Ishikawa (cell line): ENCODE measurements around the gene LY6G5C.

Experiments used
- CEBPB ChIP-seq: IDR thresholded peaks from 2 replicates; pipeline ENCODE4 v1.6.1; 2012
- CREB1 ChIP-seq: IDR thresholded peaks from 2 replicates; pipeline ENCODE4 v1.6.1; 2012; ENCODE audit warnings: low read depth
- EGR1 ChIP-seq: IDR thresholded peaks from 2 replicates; pipeline ENCODE4 v1.6.1; 2012
- EP300 ChIP-seq: IDR thresholded peaks from 2 replicates; pipeline ENCODE4 v1.6.1; 2012; ENCODE audit warnings: borderline replicate concordance
- FOXM1 ChIP-seq: IDR thresholded peaks from 2 replicates; pipeline ENCODE4 v1.6.1; 2012; ENCODE audit warnings: low read depth, borderline replicate concordance
- MAX ChIP-seq: IDR thresholded peaks from 2 replicates; pipeline ENCODE4 v1.6.1; 2012
- NFIC ChIP-seq: IDR thresholded peaks from 2 replicates; pipeline ENCODE4 v1.6.1; 2012
- RAD21 ChIP-seq: IDR thresholded peaks from 2 replicates; pipeline ENCODE4 v1.6.1; 2012; ENCODE audit warnings: low read depth
- TAF1 ChIP-seq: IDR thresholded peaks from 2 replicates; pipeline ENCODE4 v1.6.1; 2012; ENCODE audit warnings: low read depth, mild to moderate bottlenecking
- TCF12 ChIP-seq: IDR thresholded peaks from 2 replicates; pipeline ENCODE4 v1.6.1; 2012; ENCODE audit warnings: low read depth
- TEAD4 ChIP-seq: IDR thresholded peaks from 2 replicates; pipeline ENCODE4 v1.6.1; 2012
- YY1 ChIP-seq: IDR thresholded peaks from 2 replicates; pipeline ENCODE4 v1.6.1; 2012; ENCODE audit warnings: low read depth
- ZBTB7A ChIP-seq: IDR thresholded peaks from 2 replicates; pipeline ENCODE4 v1.6.1; 2012; ENCODE audit warnings: low read depth
- TF ChIP-seq, protein P1 (sequence below): IDR thresholded peaks from 2 replicates; pipeline ENCODE4 v1.6.1; 2012; ENCODE audit warnings: low read depth, mild to moderate bottlenecking
- TF ChIP-seq, protein P2 (sequence below): IDR thresholded peaks from 2 replicates; pipeline ENCODE4 v1.6.1; 2012

LY6G5C gene

DNA sequence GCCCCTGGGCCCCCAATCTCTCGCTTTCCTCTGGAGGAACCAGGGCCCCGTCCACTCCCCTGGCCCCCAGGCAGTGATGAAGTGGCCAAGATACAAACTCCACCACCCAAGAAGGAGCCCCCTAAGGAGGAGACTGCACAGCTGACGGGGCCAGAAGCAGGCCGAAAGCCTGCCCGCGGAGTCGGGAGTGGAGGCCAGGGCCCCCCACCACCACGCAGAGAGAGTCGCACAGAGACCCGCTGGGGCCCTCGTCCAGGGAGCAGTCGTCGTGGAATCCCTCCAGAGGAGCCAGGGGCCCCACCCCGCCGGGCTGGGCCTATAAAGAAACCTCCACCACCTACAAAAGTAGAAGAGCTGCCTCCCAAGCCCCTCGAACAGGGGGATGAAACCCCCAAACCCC is 49.7 kb downstream of the LY6G5C start:
- TF ChIP-seq NFIC (no peak), TEAD4 (no peak), FOXM1 (no peak), CEBPB (no peak), CREB1 (no peak), MAX (no peak), RAD21 (no peak), EGR1 (no peak), TCF12 (no peak), ZBTB7A (no peak), YY1 (no peak), TAF1 (no peak), EP300 (no peak)
- TF ChIP-seq, protein P1, sequence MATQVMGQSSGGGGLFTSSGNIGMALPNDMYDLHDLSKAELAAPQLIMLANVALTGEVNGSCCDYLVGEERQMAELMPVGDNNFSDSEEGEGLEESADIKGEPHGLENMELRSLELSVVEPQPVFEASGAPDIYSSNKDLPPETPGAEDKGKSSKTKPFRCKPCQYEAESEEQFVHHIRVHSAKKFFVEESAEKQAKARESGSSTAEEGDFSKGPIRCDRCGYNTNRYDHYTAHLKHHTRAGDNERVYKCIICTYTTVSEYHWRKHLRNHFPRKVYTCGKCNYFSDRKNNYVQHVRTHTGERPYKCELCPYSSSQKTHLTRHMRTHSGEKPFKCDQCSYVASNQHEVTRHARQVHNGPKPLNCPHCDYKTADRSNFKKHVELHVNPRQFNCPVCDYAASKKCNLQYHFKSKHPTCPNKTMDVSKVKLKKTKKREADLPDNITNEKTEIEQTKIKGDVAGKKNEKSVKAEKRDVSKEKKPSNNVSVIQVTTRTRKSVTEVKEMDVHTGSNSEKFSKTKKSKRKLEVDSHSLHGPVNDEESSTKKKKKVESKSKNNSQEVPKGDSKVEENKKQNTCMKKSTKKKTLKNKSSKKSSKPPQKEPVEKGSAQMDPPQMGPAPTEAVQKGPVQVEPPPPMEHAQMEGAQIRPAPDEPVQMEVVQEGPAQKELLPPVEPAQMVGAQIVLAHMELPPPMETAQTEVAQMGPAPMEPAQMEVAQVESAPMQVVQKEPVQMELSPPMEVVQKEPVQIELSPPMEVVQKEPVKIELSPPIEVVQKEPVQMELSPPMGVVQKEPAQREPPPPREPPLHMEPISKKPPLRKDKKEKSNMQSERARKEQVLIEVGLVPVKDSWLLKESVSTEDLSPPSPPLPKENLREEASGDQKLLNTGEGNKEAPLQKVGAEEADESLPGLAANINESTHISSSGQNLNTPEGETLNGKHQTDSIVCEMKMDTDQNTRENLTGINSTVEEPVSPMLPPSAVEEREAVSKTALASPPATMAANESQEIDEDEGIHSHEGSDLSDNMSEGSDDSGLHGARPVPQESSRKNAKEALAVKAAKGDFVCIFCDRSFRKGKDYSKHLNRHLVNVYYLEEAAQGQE: no peak
- TF ChIP-seq, protein P2, sequence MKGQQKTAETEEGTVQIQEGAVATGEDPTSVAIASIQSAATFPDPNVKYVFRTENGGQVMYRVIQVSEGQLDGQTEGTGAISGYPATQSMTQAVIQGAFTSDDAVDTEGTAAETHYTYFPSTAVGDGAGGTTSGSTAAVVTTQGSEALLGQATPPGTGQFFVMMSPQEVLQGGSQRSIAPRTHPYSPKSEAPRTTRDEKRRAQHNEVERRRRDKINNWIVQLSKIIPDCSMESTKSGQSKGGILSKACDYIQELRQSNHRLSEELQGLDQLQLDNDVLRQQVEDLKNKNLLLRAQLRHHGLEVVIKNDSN: no peak

GRCh38 chr6:31630177-31630934 is 50.5 kb downstream of the LY6G5C start:
- TF ChIP-seq EGR1 (no peak), CREB1 (no peak), TAF1 (no peak), TEAD4 (no peak), MAX (no peak), YY1 (no peak), NFIC (no peak), ZBTB7A (no peak)
- TF ChIP-seq, protein P2: no peak

- no peak for TF ChIP-seq TEAD4
Measured at GRCh38 chr6:31629014-31629413, 51.9 kb downstream of the LY6G5C start.

DNA sequence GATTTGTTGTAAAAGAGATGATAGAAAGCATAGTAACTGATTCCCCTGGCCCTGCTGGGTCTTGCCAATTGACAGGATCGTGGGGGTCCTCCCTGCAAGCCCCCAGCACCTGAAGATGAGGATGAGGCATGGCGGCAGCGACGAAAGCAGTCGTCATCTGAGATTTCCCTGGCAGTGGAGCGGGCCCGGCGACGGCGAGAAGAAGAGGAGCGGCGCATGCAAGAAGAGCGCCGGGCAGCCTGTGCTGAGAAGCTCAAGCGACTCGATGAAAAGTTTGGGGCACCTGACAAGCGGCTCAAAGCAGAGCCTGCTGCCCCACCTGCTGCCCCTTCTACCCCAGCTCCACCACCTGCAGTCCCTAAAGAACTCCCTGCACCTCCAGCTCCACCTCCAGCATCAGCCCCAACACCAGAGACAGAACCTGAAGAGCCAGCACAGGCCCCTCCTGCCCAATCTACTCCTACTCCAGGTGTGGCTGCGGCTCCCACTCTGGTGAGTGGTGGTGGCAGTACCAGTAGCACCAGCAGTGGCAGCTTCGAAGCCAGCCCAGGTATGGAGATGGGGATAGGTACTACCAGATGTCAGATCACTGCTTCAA is 53.1 kb downstream of the LY6G5C start:
- TF ChIP-seq CREB1 (no peak), TCF12 (no peak), YY1 (no peak), TEAD4 (no peak)

DNA sequence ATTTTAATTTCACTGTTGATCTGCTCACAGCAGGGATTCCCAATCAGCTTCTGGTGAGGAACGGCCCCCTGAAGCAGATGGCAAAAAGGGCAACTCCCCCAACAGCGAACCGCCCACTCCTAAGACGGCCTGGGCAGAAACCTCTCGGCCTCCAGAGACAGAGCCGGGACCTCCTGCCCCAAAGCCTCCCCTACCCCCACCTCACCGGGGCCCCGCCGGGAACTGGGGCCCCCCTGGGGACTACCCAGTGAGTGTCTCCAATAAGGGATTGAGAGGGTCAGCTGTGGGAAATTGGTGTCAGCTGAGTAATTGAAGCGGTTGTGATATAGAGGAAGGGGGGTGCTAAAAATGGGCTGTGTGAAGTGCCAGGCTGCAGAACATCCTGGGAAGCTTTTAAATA is 53.9 kb downstream of the LY6G5C start:
- TF ChIP-seq EGR1 (no peak), CREB1 (no peak), MAX (no peak), TCF12 (no peak), NFIC (no peak), RAD21 (no peak), YY1 (no peak), FOXM1 (no peak), ZBTB7A (no peak), TEAD4 (no peak), CEBPB (no peak)
- TF ChIP-seq, protein P1: no peak
- TF ChIP-seq, protein P2: no peak
